ENCODE results near the gene PRAC1.

The PRAC1 gene

DNA sequence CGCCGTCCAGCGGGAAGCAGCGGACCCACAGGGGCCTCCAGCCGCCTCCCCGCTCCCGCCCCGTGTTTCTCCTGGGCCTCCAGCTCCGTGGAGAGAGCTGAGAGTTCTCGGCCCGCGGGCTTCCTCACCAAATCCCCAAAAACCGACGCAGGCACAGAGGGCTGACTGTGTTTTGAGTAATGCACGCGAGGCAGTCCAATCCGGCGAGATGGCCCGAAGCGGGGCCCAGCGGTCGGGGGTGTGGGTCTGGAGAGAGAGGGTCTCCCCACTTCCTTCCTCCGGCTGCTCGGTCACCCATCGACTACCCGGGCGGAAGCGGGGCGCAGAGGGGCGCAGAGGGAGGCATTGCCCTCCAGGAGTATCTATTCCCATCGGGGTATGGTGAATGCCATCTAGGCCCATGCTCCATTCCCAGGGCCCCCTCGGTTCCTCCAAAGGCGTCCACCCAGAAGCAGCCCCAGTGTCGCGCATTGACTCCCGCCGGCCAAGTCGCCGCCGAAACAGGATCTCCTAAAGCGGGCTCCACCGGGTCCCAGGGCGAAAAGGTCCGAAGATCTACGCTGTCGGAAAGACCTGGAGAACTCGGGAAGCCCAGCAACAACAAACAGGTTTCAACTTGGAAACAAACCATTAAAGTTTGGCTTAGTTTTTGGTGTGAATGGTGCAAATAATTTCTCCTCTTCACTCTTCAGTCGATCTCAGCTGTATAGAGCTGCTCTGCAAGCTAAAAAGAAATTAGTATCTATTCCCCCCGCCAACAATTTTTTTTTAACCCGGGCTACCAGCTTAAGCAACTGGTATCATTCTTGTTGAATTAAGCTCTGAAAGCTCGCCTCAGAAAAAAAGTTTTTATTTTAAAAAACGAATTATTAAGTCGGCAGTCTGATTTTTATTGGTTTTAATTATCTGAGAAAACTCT, 25.4 kb upstream of the PRAC1 start:
- no peak for DNase-seq (ENCODE audit: low spot score)
- no peak for FAIRE-seq

DNA sequence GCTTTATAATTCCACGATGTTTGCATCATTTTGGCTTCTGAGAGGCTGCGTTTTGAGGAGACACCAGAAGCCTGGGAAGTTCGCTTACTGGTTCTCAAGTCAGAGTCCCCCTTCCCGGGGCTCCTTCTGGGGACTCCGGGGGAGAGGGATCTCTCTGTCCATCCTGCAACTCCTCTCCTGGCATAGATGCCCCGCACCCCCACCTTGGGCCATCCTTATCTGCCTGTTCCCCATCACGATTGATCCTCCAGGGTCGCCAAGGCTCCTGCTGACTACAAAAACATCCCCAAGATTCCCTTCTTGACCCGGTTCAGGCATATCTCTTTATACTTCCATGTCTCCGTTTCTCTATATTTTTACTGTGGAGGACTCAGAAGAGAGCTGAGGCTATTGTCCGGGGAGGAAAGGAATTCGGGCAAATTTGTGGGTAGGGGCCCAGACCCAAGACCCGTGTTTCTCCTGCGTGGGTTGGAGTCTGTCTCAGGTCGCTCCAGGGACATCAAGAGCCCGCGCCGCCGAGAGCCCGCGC, 24.7 kb upstream of the PRAC1 start:
- FAIRE-seq (no peak), DNase-seq (ENCODE audit: low spot score) (no peak)

DNA sequence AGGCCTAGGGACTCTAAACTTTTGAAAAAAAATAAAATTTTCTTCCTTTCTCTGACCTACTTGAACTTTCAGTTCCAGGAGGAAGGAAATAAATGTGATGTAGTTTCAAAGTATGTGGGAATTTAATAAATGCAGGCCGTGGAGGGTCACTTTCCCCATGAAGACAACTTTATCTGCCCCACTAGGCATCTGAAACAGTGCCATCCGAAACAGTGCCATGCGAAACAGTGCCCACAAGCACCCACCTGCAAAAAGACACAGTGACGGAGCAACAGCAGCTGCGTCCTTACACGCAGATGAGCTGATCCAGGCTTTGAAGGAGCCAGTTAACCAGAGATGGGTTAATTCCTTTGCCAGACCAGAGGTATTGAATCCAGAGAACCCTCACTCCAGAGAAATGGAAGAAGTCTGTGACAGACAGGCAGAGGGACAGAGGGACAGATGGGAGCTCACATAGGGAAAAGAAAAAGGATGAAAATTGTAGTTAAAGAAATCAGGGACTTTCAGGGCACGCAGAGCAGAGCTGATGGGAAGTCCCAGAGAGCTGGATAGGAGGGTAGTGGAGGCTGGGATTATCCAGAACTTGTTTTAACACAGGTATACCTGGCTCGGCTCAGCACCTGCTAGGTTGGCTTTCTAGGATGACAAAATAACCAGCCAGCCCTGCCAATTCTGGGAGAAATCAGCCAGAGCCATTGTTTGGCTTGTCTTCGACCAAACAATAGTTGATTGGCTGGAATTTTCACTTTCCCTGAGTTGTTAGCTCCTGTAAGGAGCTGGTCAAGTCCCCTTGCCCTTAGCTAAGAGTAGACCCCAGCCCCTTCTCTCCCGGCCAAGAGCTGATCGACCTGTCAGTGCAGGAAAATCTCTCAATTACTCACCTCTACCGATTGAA, 23.3 kb upstream of the PRAC1 start:
- FAIRE-seq = no peak
- no peak for DNase-seq (ENCODE audit: low spot score)

DNA sequence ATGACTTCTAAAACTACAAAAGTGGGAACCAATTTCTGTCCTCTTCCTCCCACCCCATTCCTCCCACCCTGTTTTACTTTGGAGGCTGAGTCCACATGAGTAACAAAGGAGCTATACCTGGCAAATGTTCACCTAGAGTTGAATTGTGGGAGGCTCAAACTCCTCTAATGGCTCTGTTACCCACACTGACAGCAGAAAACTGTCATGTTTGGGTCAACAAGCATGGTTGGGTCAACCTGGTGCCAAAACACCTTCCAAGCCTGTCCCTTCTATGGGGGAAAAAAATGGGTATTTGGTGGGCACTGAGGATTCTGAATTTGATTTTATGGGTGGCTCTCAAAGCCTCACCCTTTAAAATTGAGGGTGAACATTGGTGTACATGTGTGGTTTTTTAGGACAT, 18.2 kb upstream of the PRAC1 start:
- DNase-seq (ENCODE audit: low spot score) = no peak
- FAIRE-seq = no peak

DNA sequence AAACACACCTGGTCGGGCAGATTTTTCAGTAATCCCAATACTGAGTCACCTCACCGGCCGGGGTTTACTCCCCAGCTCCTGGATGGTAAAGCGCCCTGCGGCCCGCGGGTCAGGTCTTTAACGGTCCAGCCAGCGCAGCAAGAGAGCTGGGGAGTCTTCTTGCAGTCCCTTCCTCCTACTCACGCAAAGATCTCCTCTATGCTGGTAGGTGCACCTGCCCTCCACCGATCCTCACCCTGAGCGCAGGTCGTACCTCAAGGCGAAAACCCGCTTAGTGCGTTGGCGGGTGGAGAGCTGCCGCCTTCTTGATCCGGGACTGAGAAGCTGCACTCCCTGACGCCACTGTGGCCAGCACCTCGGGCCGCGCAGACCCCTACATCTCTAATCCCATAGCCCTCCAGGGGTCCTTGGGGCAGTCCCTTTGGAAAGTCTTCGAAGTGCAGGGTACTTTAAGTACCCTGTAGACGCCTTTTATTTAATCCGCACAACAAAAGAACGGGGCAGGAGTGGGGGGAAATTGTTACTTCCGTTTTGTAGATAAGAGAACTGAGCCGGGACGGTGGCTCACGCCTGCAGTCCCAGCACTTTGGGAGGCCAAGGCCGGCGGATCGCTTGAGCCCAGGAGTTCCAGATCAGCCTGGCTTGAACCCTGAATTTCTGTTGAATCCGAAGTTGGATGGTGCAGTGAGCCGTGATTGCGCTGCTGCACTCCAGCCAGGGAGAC, 16.6 kb upstream of the PRAC1 start:
- FAIRE-seq = no peak

DNA sequence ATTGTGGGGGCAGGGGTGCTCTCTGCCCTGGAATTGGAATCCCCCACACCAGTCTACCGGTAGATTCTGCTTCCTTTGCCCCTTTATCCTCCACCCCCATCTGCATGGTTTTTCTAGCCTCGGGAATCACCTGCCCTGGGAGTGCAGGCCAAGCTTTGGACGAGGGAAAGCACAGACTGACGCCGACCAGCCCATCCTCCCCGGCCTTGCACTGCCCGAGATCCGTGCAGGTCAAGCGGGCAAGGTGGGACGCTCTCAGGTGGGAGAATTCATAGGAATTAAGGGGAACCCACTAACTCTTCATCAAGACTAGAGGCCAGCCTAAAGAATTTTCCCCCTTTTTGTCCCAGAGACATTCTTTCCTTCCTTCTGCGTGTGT, 16.1 kb upstream of the PRAC1 start:
- DNase-seq (ENCODE audit: low spot score) (no peak), FAIRE-seq (no peak)

More for the DNA sequence above, 16.6 kb upstream of the PRAC1 start:
- no peak for DNase-seq (ENCODE audit: low spot score)

DNA sequence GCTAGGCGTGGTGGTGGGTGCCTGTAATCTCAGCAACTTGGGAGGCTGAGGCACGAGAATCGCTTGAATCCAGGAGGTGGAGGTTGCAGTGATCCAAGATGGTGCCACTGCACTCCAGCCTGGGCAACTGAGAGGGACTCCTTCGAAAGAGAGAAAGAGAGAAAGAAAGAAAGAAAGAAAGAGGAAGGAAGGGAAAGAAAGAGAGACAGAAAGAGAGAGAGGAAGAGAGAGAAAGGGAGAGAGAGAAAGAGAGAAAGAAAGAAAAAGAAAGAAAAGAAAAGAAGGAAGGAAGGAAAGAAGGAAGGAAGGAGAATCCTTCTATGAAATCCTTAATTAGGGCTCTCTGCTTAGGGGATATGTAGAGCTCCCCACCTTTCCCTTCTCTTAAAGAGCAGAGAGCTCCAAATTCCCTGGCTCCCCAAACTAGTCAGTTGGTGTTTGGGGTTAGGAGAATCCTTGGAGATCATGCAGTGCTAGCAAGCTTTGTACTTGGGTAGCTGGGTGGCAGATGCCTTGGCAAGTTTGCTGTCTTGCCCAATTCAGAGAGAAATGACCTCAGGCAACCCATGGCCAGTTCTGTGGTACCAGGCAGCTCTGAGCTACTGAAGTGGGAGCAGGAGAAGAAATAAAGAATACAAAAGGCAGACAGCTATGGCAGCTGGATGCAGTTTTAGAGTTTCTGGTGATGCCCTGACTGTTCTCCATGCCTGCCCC, 15.2 kb upstream of the PRAC1 start:
- DNase-seq (ENCODE audit: low spot score) = no peak
- FAIRE-seq = no peak

DNA sequence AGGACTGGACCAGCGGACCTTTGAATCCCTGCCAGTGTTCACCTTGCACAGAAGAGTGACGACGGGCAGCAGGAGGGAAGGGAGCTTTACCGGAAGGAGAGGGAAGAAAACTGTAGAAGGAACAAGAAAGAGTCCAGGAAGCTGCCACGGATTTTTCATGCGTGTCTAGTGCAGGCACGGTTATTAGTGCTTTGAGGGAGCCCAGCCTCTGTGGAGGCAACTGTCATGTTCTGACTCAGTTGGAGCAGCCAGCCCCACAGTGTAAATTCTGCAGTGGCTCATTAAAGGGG, 12.7 kb upstream of the PRAC1 start:
- DNase-seq (ENCODE audit: low spot score) = no peak

DNA sequence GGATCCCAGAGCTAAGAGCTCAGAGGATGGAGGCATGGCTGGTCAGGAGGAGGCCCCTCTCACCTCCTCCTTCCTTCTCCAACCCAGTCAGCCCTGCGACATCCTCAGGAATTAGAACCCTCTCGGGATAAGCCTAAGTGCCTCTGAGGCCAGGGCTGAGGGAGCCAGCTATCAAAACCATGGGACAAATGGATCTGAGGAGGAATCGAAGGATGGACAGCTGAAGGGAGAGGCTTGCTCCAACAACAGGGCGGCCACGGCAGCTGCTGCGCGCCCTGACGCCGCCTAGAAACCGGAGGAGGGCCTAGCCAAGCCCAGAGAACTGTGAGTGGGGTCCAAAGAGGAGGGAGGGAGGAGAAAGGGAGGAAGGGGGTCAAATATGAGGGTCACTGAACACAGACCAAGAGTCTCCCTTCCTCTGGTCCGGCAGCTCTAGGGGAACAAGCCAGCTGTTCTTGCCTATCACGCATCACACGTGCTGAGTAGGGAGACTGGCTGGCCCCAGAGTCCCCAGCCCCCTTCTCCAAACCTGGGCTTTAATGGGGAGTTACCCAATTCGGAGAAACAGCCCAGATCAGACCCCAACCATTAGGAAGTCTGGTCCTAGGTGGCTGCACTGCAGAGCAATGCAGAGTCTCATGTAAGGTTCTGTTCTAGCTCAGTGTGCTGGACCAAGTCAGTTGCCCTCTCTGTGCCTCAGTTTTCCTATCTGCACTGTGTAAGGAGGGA, 12.2 kb upstream of the PRAC1 start:
- FAIRE-seq = no peak
- DNase-seq (ENCODE audit: low spot score) = no peak

More for the DNA sequence above, 12.7 kb upstream of the PRAC1 start:
- FAIRE-seq = no peak

DNA sequence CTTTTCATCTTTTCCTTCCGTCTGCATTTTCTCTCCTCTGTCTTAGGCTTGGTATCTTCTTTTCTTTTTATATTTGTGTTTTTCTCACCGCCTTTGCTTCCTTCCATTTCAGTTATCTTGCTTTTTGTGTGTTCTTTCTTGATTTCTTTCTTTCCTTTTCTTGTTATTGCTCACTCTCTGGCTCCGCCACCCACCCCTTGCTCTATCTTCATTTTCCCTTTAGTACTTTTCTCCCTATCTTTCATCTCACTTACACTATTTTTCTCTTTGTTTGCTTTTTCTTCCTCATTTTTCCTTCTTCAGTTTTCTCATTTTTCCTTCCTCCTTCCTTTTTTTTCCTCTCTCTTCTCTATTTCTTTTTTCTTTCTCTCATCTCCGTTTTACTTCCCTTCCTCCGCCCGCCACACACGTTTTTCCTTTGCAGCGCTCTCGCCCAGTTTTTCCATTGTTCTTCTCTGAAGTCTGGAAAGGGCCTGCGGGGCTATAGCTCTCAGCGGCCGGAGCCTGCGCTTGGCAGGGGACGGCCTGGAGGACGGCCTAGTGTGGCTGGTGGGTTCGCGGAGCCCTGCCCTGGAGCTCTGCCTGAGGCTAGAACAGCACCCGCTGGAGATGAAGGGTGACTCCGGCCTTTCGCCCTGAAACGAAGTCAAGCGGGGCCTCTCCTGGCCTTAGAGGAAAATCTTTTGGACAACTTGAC, 11.5 kb upstream of the PRAC1 start:
- FAIRE-seq = no peak
- DNase-seq (ENCODE audit: low spot score) = no peak

DNA sequence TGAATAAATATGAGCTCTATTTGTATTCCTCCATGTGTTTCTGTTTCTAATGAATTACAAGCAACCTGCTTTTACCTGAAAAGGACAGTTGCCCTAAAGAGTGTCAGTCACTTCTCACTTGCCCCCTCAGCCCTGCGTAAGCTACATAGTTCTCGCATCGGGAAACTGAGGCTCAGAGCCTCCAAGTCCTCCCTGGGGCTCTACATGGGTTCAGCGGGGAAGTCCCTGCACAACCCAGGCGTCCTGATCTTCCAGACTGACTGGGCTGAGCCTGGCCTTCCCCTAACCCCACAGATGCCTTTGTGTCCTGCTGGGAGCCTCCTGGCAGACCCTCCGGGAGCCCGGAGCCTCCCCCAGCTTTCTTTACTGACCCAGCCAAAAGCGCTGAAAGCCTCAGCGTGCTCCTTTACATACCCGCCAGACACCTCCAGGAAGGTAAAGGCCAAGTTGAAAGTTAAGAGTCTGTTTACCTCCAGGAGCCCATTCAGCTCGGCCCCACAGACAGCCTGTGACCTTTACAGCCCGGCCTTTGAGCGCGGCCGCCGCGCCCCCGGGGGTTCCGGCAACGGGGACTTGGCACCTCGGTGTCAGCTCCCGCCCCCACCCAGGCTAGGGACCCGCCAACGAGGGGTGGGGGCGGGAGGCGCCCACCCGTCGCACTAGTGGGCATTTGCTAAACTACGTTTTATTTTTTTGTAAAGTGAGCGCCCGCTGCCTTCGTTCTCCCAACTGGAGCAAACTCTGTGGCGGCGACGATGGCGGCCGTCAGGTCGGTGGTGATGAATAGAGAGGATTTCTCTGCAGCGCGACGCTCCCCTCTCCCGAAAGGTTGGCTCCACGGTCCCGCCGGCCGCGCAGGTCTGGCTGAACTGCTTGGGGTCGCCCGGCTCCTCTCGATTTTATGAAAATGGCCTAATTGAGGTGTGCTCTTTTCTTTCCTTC, 10.6 kb upstream of the PRAC1 start:
- no peak for FAIRE-seq

DNA sequence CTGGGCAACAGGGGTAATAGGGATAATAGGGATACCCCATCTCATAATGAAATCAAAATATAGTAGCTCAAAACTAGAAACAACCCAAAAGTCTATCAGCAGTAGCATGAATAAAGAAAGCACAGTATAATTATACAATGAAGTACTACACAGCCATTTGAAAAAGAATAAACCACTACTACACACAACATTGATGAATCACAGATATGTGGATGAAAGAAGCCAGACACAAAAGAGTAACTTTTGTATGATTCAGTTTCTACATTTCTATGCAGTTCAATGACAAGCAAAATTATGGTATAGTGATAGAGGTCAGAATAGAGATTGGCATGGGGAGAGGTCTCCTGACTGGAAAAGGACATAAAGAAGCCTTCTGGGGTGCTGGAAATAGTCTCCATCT, 9.0 kb upstream of the PRAC1 start:
- DNase-seq (ENCODE audit: low spot score) = no peak
- no peak for FAIRE-seq

More for the DNA sequence above, 10.6 kb upstream of the PRAC1 start:
- no peak for DNase-seq (ENCODE audit: low spot score)

DNA sequence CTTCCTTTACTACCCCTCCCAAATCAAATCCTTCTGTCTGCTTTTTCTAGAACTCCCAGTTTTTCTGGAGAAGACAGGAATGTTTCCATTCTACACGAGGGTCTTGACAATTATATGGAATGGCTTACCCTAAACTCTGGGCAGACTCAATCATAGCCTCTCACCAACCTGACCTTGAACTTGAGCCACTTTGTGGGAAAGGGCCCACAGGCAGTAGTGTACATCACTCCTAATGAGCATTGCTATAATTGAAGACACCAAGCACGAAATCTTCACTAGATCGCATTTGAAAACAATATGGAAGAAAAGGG, 7.9 kb upstream of the PRAC1 start:
- FAIRE-seq (no peak), DNase-seq (ENCODE audit: low spot score) (no peak)

DNA sequence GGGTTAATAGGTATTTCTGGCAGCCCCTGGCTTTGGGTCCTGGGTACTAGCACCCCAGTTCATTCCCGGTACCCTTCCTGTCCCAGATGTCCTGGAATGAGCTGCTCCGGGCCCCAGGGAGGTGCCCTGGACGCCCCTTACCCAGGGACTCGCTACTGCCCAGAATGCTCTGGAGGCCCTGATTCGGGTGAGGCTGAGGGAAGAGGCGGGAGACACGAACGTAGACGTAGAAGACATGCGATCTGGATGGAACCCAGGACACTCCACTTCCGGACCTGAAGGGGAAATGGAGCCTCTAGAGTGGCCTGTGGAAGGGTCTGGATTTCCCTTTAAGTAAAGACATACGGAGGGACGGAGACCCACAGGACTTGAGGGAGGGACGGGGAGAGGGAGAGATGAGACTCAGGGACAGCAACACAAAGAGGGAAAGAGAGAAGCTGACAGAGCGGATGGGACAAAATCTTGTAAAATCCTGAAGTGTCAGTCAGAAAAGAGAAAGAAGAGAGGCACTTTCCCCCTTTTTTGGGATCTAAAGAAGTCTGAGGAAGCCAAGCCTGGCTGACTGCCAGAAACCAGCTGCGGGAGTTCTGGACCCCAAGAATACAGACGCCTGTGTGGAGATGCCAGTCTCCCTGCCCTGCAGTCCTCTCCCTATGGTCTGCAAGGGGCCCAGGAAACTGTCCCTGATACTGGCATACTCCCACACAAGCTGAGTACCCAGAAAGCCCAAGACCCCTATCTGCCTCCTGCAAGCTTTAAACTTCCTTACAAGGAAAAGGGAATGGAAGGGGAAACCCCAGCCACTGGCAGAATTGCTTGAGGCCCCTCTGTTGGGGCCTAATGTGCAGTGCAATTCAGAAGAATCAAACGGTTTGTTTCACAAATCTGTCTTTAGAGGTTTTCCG, 7.3 kb upstream of the PRAC1 start:
- peak; percentile 30 for DNase-seq (ENCODE audit: low spot score)
- no peak for FAIRE-seq

DNA sequence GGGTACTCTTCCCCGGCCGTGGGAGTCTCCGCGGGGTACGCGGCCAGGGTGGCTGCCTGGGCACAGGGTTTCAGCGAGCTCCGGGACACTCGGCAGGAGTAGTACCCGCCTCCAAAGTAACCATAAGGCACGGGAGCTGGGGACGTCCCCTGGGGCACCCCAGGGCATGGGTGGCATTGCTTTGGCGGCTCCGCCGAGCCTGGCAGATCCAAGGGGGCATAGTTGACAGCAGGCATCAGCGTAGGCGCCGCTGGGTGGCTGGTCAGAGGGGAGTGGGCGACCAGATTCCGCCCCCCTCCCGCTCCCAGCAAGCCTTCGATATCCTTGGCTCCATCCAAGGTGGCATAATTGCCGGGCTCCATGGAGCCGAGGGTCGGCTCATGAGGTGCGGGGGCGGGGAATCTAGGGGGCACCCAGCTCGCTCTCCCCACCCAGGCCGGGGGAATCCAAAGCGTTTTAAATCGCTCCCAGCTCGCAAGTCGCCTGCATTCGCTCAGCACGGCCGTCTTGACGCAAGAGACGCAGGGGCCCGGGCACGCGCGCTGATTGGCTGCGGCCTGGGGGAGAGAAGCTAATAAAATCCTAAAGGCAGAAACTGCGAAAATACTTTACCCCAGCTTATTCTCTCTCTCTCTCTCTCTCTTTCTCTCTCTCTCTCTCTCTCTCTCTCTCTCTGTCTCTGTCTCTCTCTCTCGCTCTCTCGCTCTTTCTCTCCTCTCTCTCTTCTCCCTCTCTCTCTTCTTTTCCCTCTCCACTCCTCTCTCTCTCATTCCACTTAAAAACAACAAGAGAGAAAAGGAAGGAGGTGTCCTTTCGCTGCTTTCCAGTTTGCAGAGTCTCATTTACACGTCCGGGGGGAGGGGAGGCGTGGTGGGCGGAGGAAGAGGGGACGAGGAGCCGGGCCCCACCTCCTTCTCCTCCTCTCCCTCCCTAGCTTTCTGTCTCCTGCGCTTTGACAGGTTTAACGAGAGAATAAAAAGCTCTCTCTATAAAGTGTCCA, 6.2 kb upstream of the PRAC1 start, which contains the start of gene HOXB13:
HOXB13 (minus strand) TSS at position 519 of the 1,000 bp plus-strand sequence; CDS start at position 362, 157 bp downstream.
- peak; percentile 9 for FAIRE-seq
- peak; percentile 88 for DNase-seq (ENCODE audit: low spot score)
